Occipital lobe (tissue), 2 donors: Measurements from ENCODE around the gene RFLNA. TPM values are rescaled to one million over a fixed set of nuclear protein-coding genes. Genes with fewer than 3 reads are reported as not detected.
"Not testable (repeated sequence)": the region's sequence is repeated elsewhere in the genome, so short reads cannot be mapped to it uniquely, and the experiment has no call there.

ENCODE experiments used
- DNase-seq: peaks from one replicate; lab custom pipeline; 2025; lab: John Stamatoyannopoulos, UW
- total RNA-seq: library from RNA; depleted of rRNA; stranded (reverse); fragments of >200 nt; gene quantifications from one replicate; pipeline ENCODE4 v1.2.3, GENCODE V29; 2014

RFLNA gene
- total RNA-seq, 1 donor from 2014 or later = 5.9 TPM

DNA sequence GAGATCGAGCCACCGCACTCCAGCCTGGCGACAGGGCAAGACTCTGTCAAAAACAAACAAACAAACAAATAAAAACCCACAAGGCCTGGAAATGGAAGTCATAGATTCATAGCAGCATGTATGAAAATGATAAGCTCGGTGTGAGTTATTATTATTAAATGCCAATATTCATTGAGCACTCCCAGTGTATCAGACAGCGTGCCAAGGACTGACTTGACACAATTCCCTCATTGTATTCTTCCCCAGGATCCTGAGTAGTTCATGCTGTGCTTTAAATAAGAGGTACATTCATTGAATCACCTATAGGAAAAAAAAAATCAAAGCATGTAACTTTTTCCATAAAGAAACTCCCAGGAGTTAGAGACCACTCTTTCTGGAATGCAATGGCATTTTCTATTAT, 12.6 kb upstream of the RFLNA start:
- no peak for DNase-seq

DNA sequence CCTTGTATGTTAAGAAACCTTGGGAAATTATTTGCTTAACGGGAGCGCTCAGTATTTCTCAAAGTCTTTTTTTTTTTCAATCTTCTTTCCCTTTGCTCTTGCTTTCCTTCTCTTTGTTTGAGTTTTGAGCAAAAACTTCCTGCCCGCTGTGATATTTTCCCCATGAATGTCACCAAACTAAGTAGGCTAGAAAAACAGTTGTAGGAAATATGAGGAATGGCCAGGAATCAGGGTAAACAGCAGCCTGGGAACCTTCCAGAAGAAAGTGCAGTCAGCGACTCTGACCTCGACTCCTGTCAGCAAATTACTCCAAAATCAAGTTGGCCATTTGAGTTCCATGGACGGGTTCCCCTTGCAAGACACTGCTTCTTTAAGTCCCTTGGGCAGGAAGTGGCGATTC, 11.6 kb upstream of the RFLNA start:
- DNase-seq = no peak

DNA sequence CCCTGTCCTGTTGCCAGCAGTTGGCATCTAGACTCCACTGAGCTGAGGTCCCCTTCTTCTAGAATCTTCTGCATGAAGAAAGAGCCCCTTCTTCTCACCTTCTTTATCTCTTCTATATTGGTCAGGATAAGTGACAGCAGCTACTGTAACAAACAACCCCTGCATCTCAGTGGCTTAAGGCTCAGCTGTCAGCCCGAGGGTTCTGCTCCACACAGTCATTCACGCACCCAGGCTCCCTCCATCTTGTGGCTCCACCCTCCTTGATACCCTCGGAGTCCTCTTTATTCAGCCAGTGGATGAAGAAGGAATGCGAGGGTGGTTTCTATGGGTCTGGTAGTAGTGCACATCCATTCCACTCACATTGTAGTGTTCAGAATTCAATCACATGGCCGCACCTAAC, 10.5 kb upstream of the RFLNA start:
- no peak for DNase-seq

DNA sequence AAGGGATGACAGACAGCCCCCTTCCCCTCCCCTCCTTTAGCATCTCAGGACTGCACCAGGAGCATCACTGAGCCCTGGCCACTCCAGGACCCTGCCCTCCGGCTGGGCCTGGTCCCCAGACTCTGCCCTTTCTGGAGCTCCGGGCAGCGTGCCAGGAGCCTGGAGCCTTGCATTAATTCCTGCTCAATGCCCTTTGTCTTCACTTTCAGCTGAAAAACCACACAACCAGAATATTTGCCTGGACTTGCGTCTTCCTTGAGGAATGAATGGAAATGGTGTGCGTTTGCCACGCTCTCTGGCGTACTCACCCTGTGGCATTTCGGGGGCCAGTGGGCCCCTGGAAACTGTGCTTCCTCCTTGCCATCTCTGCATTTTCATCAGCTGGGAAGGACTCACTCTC, 8.5 kb upstream of the RFLNA start:
- no peak for DNase-seq

DNA sequence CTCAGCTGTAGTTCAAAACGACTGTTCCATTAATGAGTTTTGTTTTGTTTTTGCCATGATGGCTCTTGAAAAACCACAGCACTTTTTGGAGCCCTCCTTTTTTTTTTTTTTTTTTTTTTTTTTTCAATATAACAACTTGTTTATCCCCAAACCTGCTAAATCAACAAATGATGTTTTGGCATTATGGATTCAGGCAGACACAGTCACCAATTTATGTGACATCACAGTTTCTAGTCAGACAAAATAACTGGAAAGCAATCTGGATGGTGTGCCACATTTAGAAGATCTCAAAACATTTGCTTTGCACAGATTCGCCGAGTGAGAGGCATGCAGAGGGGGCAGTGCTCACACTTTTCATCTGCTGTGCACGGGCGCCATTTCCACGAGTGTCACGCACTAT, 7.9 kb upstream of the RFLNA start:
- no peak for DNase-seq

DNA sequence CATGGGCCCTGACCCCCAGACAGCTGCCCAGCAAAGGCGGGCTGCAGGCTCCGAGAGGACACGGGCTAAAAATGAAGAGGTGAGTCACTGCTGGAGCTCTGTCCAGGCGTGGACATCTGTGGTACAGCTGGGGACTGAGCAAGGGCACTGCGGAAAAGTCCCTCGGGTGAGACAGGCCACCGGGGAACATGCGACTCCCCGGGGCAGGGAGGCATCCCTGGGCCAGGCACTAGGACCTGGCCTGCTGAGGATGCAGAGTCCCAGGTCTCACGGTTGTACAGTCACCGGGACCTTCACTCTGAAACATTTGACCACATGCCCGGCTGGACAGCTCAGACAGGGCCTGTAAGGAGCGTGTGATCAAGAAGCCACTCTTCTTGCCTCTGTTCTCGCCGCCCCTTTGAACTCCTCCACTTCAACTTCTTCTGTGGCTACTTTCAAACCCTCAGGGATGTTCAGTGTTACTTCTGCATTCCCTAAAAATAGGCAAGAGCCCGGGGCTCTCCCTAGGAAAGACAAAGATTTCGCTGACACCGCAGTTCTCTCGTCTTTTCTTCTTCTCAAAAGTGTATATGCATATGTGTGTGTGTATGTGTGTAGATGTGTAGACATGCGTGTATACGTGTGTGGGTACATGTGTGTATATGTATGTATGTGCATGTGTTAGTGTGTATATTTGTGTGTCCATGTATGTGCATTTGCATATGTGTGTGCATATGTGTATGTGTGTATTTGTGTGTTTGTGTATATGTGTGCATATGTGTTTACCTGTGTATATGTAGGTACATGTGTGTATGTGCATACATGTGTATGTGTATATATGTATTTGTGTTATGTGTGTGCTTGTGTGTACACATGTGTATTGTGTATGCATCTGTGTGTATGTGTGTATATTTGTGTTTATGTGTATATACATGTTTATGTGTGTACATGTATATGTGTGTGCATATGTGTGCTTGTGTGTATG, 5.0 kb upstream of the RFLNA start:
- no peak for DNase-seq

DNA sequence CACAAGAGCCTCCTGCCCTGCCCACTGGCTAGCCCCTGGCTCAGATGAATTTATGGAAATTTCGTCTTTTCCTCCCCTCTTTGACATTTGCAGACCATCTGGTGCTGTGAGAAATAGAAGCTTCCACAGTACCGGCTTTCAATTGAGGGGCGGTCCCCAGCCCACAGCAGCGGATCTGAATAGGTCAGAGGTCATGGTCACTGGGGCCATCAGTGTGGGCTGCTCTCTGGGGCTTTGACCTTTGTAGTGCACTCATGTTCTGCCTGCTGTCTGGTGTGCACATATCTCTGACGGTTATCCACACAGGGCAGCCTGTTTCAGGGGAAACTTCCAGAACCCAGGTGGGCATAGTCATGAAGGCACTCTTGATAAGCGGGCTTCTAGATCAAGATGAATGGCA, 2.5 kb upstream of the RFLNA start:
- DNase-seq = no peak

DNA sequence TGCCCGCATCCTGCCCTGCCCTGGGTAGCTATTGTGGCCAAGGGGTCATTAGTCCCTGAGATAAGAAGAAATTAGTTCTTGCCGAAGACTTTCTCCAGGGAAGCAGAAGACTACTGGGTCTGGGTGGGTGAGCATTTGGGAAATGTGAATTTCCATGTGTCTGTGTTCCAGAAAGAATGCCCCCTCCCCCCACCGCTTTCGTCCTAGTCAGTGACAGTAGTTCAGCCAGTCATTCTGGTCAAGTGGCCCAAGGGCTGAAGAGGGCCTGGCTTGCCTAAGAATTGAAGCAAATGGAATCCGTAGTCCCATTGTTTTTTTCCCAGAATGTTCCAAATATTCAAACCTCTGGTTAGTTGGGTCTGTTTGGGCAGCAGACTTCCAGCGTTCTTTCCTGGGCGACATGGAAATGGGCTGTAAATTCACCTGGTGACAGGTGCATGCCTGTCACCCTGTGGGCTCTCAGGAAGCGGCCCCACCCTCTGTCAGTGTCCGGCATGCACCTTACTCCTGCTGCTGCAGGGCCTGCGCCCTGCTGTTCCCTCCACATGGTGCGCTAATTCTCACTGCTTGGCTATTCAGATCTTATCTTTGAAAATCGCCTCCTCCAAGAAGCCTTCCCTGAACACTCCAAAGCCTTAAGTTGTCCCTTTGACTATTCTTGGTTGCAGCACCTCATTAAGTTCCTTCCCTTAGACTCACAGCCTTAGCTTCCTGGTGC, 1.4 kb upstream of the RFLNA start:
- no peak for DNase-seq

DNA sequence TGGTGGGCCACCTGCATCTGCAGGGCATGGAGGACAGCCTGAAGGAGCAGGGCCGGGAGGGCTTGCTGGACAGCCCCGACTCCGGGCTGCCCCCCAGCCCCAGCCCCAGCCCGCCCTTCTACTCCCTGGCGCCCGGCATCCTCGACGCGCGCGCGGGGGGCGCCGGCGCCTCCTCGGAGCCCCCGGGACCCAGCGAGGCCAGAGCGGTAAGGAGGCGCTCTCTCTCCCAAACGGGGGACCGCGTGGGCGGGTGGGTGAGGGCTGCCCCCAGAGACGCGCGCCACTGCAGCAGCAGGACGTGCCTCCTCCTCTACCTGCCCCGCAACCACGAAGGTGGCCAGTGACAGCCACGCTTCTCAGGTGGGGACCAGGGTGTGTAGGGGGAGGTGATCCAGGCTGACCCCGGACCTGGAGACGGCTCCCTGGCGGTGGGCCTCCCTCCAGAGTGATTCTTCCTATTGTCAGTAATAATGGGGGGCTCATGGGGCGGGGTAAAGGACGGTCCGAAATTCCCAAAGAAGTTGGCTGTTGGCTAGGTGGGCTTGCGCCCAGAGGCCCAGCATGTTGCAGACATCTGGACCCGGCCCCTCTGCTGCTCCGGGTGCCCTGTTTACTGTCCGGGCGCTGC, 652 bp downstream of the RFLNA start:
- no peak for DNase-seq

DNA sequence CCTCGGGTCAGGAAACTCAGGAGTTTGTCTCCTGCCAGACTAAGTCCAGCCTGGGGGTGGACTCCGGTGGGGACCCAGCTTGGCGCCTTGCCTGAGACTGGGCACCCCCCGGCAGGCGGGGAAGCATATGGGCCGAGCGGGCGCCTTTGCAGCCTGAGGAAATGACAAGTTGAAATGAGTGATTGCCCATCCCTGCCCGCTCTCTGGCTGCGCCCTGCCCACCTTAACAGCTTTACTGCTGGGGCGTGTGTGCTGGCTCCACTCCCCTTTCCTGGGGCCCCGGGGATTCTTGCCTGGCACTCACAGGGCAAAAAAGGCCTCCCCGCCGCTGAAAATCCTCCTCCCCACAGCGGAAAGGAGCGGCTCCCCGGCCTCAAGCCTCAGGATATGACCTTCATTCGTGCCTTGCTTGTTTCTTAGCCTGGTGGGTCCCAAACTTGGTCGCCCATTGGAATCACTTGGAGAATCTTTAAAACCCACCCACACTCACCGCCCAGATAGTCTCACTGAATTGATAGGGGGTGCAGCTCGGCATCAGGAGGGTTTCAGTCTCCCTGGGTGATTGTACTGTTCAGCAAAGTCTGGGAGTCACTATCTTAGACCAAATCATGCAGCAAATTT, 1.5 kb downstream of the RFLNA start:
- no peak for DNase-seq

DNA sequence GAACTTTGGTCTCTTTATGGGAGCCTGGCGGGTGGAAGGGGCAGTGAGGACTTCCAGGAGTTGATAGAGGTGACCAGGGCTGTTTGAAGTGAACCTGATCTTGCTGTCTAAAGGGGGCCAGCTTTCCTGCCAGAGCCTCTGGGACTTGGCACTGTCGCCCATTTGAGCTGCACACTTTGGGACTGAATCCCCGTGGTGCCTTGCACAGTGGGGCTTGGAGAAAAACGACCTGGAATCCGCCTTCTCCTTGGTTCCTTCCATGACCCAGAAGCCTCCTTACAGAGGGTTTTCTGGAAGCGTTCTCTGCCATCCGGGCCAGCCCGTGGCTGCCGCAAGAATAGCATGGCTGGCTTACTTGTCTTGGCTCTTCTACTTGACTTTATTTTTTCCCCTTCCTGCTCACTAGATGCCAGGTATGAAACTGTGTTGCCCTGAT, 2.0 kb downstream of the RFLNA start:
- DNase-seq = no peak

DNA sequence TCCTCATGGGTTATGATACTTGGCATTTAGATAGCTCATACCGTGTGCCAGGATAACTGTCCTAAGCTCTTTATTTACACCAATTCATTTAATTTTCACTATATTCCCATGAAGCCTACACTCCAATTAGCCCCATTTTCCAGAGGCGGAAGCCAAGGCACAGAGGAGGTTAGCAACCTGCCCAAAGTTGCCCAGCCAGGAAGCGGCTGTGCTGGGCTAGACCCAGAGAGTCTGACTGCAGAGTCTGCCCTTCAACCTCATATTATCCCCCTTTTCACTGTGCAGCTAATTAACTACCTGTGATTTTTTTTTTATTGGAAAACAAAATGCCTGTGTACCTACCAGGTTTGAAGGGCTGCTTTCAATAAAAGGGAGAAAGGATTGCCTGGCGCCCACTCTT, 2.5 kb downstream of the RFLNA start:
- no peak for DNase-seq

DNA sequence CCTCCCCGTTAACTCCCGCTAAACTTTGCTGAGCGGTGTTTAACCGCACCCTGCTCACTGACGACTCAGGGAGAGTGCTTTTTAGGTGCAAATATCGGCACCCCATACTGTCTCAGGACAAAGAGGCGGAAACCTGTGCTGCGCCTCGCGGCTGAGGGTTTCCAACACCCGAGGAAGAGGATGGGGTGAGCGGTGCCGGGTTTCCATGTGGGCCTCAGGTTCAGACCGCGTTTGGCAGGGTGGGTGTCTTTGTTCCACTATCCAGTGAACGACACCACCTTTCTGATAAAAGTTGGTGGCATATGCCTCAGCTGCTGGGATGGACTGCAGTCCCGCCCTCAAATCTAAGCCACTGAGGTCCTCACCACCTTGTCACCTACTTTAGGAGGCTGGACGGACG, 3.0 kb downstream of the RFLNA start:
- DNase-seq = no peak

DNA sequence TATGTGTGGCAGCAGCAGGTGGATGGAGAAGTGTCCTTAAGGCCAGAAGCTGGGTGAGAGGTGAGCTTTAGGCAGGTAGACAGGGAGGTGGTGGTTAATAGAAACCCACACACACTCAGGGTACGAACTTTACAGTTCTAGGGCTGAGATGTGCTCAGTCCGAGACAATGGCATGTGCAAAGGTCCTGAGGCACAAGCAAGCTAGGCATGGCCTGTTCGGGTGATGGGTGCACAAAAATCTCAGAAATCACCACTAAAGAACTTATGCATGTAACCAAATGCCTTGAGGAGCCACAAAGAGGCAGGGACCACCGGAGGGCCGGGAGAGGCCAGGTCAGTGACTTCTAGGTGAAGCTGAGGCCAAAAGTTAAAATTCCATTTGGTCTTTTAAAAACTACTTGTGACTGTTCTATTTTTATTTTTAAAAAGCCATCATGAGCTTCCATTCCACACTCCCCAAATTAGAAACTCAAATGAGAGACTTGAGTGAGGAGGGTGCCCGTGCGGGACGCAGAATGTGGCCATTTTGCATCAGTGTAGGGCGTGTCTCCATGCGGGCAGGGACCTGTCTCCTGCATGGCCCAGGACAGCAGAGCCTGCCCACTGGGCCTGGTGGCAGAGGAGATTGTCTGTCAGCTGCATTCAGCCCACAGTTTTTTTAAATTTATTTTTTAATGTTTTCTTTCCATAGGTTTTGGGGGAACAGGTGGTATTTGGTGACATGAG, 4.0 kb downstream of the RFLNA start:
- DNase-seq = no peak

DNA sequence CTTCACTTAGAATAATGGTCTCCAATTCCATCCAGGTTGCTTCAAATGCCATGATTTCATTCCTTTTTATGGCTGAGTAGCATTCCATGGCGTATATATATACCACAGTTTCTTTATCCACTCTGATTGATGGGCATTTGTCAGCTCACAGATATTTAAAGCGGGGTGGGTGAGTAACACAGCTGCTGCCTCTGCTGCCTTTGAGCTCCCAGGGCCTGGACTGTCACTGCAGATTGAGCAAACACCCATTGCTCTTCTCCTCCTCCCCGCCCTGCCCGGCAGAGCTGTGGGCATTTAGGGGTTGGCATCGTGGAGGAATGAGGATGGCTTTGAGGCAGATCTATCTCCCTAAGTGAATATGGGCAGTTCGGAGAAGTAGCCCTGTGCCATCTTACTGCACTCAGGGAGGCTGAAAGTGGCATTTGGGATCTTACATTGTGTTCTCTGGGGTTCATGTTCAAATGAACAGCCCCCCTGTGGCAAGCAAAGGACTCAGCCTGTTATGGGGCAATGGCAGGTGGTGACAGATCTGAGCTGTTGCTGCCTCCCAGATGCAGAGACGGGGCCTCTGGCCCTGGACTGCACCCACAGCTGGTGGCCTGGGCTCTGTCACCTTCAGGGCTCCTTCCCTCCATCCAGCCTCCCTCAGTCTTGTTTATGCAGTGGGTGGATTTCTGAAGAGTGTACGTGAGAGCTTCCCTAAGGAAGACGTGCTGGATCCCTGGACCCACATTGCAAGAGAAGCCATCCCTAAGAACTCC, 4.9 kb downstream of the RFLNA start:
- no peak for DNase-seq

DNA sequence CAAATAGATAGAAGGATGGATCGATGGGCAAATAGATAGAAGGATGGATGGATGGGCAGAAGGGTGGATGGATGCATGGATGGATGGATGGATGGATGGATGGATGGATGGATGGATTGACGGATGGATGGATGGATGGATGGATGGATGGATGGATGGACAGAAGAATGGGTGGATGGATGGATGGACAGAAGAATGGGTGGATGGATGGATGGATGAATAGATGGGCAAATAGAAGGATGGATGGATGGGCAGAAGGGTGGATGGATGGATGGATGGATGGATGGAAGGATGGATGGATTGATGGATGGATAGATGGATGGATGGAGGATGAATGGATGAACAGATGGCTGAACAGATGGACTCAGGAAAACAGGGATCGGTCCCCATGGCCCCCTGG, 5.8 kb downstream of the RFLNA start:
- not testable (repeated sequence) for DNase-seq

DNA sequence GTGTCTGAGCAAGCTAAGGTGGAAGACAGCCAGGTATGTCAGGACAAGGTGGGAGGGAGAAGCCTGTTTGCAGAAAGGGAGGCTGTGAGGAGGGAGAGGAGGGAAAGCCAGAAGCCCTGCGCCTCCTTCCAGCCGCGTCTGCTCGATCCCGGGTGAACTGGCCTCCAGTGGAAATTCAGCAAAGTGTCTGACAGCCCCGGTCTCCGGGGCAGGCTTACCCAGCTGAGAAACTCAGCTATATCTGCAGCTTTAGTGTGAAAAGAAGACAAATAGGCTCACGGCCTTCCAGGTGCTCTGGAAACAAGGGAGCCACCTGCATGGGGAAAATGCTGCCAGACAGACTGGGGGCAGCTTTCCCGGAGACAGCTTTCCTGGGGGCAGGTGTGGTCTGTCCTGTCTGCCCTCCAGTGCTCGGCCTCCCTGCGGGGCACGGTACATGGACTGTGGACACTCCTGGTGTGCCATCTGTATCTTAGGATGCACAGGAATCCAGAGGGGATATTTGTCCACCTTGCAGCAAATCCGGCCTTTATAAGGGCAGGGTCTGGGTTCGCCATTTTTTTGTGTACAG, 6.3 kb downstream of the RFLNA start:
- DNase-seq = no peak

DNA sequence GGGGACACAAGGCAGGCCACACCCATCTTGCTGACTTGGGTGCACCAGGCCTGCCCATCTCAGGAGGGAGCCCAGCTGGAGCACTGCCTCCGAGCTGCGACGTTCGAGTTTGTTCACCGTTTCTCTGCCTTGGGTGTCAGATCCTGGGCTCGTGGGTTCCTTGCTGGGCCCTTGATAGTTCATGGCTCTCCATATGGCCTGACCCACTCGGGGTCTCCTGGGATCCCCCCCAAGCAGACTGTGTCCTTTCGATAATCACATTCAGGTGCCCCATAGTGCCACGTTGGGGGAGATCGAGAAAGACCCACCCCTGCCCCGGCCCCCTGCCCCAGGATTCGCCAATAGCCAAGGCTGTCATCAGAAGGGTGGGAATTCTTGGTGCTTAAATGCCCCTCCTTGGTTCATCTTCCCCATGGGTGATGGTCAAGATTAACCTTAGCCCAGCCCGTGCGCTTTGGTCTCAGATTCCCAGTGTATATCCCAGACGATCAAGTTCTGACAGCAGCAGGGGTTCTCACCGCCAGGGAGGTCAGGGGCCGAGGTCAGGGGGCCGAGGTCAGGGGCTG, 7.4 kb downstream of the RFLNA start:
- no peak for DNase-seq

DNA sequence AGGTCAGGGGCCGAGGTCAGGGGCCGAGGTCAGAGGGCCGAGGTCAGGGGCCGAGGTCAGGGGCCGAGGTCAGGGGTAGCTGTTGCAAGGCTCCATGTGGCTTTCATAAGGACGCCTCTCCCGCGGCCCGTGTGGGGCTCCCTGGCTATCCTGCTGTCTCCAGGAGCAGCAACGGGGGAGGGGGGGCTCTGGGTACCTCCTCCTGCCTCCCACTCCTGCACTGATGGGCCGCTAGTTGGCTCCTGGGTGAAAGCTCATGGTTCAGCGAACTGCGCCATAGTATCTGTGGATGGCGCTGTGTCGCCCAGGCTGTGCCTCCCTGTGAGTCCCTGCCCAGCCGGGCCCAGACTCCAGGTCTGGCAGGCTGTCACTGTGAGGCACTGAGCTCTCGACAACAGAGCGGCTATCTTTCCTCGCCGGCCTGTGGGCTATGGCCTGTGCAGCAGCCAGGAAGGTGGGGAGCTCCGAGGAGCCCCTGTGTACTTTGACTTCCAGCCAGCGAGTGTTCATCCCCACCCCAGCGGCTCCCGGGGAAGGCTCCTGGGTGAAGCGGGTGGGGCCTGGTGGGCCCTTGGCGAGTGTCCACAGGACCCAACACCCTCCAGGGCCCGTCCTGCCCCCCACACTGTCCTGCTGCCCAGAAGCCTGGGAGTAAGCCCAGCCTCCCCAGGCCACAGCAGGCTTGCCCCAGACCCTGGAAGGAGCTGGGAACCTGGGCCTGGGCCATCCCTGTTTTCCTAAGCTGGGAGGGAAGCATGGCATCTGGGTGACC, 8.1 kb downstream of the RFLNA start:
- no peak for DNase-seq
